GM12864 (cell line): ENCODE measurements around the gene PRR19.
"Not testable (repeated sequence)": the region's sequence is repeated elsewhere in the genome, so short reads cannot be mapped to it uniquely, and the experiment has no call there.

ENCODE experiments used
- DNase-seq: peaks from one replicate; pipeline ENCODE4 v3.0.0-alpha.2; 2011; ENCODE audit warnings: low read depth
- H3K4me3 ChIP-seq: 2 replicates; pipeline ENCODE4 v1.5.1; 2011; ENCODE audit warnings: mild to moderate bottlenecking, low read depth, low read length, control low read depth
- CTCF ChIP-seq: IDR thresholded peaks from 2 replicates; pipeline ENCODE4 v1.5.1; 2011; ENCODE audit warnings: low read depth, mild to moderate bottlenecking, moderate library complexity, low read length, control low read depth, inconsistent platforms; ENCODE audit errors: missing control alignments

Gene PRR19

GRCh38 chr19:42328106-42328505 lies 26.2 kb downstream of the PRR19 start:
- no peak for TF ChIP-seq CTCF
- H3K4me3 ChIP-seq, result no peak overlapping the region
- DNase-seq, result no peak

- no peak for TF ChIP-seq CTCF
- DNase-seq, result no peak
Measured at GRCh38 chr19:42328854-42329253, 26.9 kb downstream of the PRR19 start.

GRCh38 chr19:42330241-42330711 lies 28.3 kb downstream of the PRR19 start:
- DNase-seq, result no peak
- TF ChIP-seq CTCF, result no peak

More at GRCh38 chr19:42328854-42329253, 26.9 kb downstream of the PRR19 start:
- no peak overlapping the region for H3K4me3 ChIP-seq

GRCh38 chr19:42331333-42331732 lies 29.4 kb downstream of the PRR19 start:
- H3K4me3 ChIP-seq, DNase-seq: not testable (repeated sequence)

More at GRCh38 chr19:42330241-42330711, 28.3 kb downstream of the PRR19 start:
- H3K4me3 ChIP-seq, result no peak overlapping the region

- DNase-seq, result no peak
- TF ChIP-seq CTCF, result no peak
- no peak overlapping the region for H3K4me3 ChIP-seq
Measured at GRCh38 chr19:42332059-42332458, 30.1 kb downstream of the PRR19 start.

- TF ChIP-seq CTCF, result no peak
- no peak overlapping the region for H3K4me3 ChIP-seq
- DNase-seq, result no peak
Measured at GRCh38 chr19:42333018-42333417, 31.1 kb downstream of the PRR19 start.

- H3K4me3 ChIP-seq, result no peak overlapping the region
- no peak for TF ChIP-seq CTCF
- DNase-seq, result no peak
Measured at GRCh38 chr19:42333975-42334696, 32.2 kb downstream of the PRR19 start.
